MCF 10A (cell line): Measurements from ENCODE around the gene IPO13. TPM values are rescaled to one million over a fixed set of nuclear protein-coding genes. Genes with fewer than 3 reads are reported as not detected.
A peak's percentile ranks its signal among the peaks of the same experiment; 100 is the strongest.

Source experiments
- BruUV-seq: library from RNA; stranded (reverse); fragments of 400-500 nt; replicated peaks from 2 replicates; lab custom pipeline; 2021; lab: Mats Ljungman, UMichigan
- CTCF ChIA-PET: fragments of 300-600 bp; sonication (Branson Sonifier 250); formaldehyde crosslinking; extraction: SDS; loops from one replicate; lab custom pipeline; 2021; ENCODE audit warnings: antibody characterized with exemption, inconsistent platforms; lab: Yijun Ruan, JAX
- POLR2A ChIA-PET: fragments of 300-600, 350-650 bp; sonication (Branson Sonifier 250); formaldehyde crosslinking; extraction: SDS; loops from one replicate; lab custom pipeline; 2020; ENCODE audit warnings: antibody characterized with exemption, inconsistent platforms; lab: Yijun Ruan, JAX
- DNase-seq: peaks from one replicate; pipeline ENCODE4 v3.0.0-alpha.2; 2018; ENCODE audit not compliant: unreplicated experiment
- H3K27ac Mint-ChIP-seq: one replicate; pipeline ENCODE4 v1.8.0; 2022; ENCODE audit warnings: mild to moderate bottlenecking, low read depth, mixed read lengths; ENCODE audit not compliant: unreplicated experiment
- H3K27me3 Mint-ChIP-seq: one replicate; pipeline ENCODE4 v1.8.0; 2022; ENCODE audit warnings: mixed read lengths; ENCODE audit not compliant: insufficient read depth, unreplicated experiment
- H3K36me3 Mint-ChIP-seq: one replicate; pipeline ENCODE4 v1.8.0; 2022; ENCODE audit warnings: mild to moderate bottlenecking, moderate library complexity, mixed read lengths; ENCODE audit not compliant: insufficient read depth, unreplicated experiment
- H3K4me1 Mint-ChIP-seq: one replicate; pipeline ENCODE4 v1.8.0; 2022; ENCODE audit warnings: mixed read lengths; ENCODE audit not compliant: insufficient read depth, unreplicated experiment
- H3K4me3 Mint-ChIP-seq: one replicate; pipeline ENCODE4 v1.8.0; 2022; ENCODE audit warnings: mild to moderate bottlenecking, moderate library complexity, mixed read lengths; ENCODE audit not compliant: unreplicated experiment
- H3K9me3 Mint-ChIP-seq: one replicate; pipeline ENCODE4 v1.8.0; 2022; ENCODE audit warnings: mixed read lengths; ENCODE audit not compliant: unreplicated experiment
- intact Hi-C: fragments of 100-400 bp; cut with micrococcal nuclease; formaldehyde crosslinking; loops from 2 replicates; pipeline ENCODE4 v1.14.1; 2022
- total RNA-seq: library from RNA; stranded (reverse); gene quantifications from 2 replicates; pipeline ENCODE4 v1.2.3, GENCODE V29; 2022
- TF ChIP-seq, protein P1 (sequence below): fragments of 200-600 bp; IDR thresholded peaks from one replicate; pipeline ENCODE4 v1.8.0; 2022; ENCODE audit warnings: antibody characterized with exemption, mild to moderate bottlenecking; ENCODE audit not compliant: unreplicated experiment

IPO13 gene
- total RNA-seq, 1 experiment from 2014 or later = 23.9 TPM

- Mint-ChIP-seq H3K27ac (peak overlapping the region; percentile 10), H3K9me3 (no peaks in the 10 kb centered on the region), H3K36me3 (peaks cover 32% of the 10 kb centered on the region), H3K4me3 (peak overlapping the region; percentile 63), H3K27me3 (no peaks in the 10 kb centered on the region), H3K4me1 (peaks cover 55% of the 10 kb centered on the region)
- ChIA-PET POLR2A (interaction anchor here (0.7 to 1.2 kb wide), 6 partner anchors 9 to 233 kb away, joined by 3 to 5 read pairs (median 3); no protein-coding TSS in a partner anchor), CTCF (interaction anchor here (0.6 to 0.7 kb wide), 2 partner anchors 25 to 1023 kb away, joined by 3 read pairs; no protein-coding TSS in a partner anchor)
- intact Hi-C loops = loop anchor here (2.0 kb wide), 2 partner anchors 24 to 218 kb away; no protein-coding TSS in a partner anchor
- DNase-seq = peak; percentile 64
- TF ChIP-seq, protein P1, sequence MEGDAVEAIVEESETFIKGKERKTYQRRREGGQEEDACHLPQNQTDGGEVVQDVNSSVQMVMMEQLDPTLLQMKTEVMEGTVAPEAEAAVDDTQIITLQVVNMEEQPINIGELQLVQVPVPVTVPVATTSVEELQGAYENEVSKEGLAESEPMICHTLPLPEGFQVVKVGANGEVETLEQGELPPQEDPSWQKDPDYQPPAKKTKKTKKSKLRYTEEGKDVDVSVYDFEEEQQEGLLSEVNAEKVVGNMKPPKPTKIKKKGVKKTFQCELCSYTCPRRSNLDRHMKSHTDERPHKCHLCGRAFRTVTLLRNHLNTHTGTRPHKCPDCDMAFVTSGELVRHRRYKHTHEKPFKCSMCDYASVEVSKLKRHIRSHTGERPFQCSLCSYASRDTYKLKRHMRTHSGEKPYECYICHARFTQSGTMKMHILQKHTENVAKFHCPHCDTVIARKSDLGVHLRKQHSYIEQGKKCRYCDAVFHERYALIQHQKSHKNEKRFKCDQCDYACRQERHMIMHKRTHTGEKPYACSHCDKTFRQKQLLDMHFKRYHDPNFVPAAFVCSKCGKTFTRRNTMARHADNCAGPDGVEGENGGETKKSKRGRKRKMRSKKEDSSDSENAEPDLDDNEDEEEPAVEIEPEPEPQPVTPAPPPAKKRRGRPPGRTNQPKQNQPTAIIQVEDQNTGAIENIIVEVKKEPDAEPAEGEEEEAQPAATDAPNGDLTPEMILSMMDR = no peak
- BruUV-seq = no TSS peak
Observed at GRCh38 chr1:43980255-43981134, 33.7 kb downstream of the IPO13 start.

DNA sequence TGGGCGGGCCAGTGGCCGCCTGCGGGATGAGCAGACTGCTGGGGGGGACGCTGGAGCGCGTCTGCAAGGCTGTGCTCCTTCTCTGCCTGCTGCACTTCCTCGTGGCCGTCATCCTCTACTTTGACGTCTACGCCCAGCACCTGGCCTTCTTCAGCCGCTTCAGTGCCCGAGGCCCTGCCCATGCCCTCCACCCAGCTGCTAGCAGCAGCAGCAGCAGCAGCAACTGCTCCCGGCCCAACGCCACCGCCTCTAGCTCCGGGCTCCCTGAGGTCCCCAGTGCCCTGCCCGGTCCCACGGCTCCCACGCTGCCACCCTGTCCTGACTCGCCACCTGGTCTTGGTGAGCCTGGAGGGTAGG, 34.4 kb downstream of the IPO13 start:
- H3K4me1 Mint-ChIP-seq = peaks cover 55% of the 10 kb centered on the region
- peak overlapping the region; percentile 63 for H3K4me3 Mint-ChIP-seq
- TF ChIP-seq, protein P1 = no peak
- POLR2A ChIA-PET = interaction anchor here (0.7 to 1.0 kb wide), 3 partner anchors 9 to 234 kb away, joined by 3 to 4 read pairs (median 3); no protein-coding TSS in a partner anchor
- H3K27me3 Mint-ChIP-seq = no peaks in the 10 kb centered on the region
- peak overlapping the region; percentile 10 for H3K27ac Mint-ChIP-seq
- no peaks in the 10 kb centered on the region for H3K9me3 Mint-ChIP-seq
- no TSS peak for BruUV-seq
- no peak for DNase-seq
- intact Hi-C loops = loop anchor here (2.0 kb wide), 2 partner anchors 24 to 218 kb away; no protein-coding TSS in a partner anchor
- CTCF ChIA-PET = no interaction called here
- H3K36me3 Mint-ChIP-seq = peaks cover 37% of the 10 kb centered on the region

DNA sequence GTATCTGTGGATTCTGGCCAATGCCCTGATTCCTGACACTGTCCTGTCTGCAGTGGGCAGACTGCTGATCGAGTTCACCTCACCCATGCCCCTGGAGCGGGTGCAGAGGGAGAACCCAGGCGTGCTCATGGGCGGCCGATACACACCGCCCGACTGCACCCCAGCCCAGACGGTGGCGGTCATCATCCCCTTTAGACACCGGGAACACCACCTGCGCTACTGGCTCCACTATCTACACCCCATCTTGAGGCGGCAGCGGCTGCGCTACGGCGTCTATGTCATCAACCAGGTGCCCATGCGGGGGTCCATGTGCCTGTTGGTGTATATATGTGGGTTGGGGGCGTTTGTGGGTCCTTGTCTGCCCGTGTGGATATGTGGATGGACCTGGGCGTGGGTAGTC, 34.9 kb downstream of the IPO13 start:
- Mint-ChIP-seq H3K27me3 (no peaks in the 10 kb centered on the region), H3K36me3 (peaks cover 32% of the 10 kb centered on the region), H3K4me3 (peak overlapping the region; percentile 63), H3K9me3 (no peaks in the 10 kb centered on the region), H3K4me1 (peaks cover 52% of the 10 kb centered on the region), H3K27ac (no peak overlapping the region)
- POLR2A ChIA-PET = no interaction called here
- DNase-seq = no peak
- intact Hi-C loops = loop anchor here (2.0 kb wide), 2 partner anchors 23 to 219 kb away; no protein-coding TSS in a partner anchor
- TF ChIP-seq, protein P1 = no peak
- BruUV-seq = no TSS peak
- CTCF ChIA-PET = no interaction called here

GRCh38 chr1:43982241-43982640, 35.5 kb downstream of the IPO13 start:
- intact Hi-C loops = no loop called here
- Mint-ChIP-seq H3K4me1 (peaks cover 46% of the 10 kb centered on the region), H3K9me3 (no peaks in the 10 kb centered on the region), H3K27ac (no peak overlapping the region), H3K27me3 (no peaks in the 10 kb centered on the region), H3K36me3 (peaks cover 26% of the 10 kb centered on the region), H3K4me3 (peak overlapping the region; percentile 15)
- DNase-seq = no peak
- ChIA-PET POLR2A (no interaction called here), CTCF (interaction anchor here (0.7 kb wide), 1 partner anchor 18 kb away, joined by 3 read pairs; no protein-coding TSS in a partner anchor)
- BruUV-seq = no TSS peak
- TF ChIP-seq, protein P1 = no peak
